ENCODE data around the gene PLCB1.

Gene PLCB1

DNA sequence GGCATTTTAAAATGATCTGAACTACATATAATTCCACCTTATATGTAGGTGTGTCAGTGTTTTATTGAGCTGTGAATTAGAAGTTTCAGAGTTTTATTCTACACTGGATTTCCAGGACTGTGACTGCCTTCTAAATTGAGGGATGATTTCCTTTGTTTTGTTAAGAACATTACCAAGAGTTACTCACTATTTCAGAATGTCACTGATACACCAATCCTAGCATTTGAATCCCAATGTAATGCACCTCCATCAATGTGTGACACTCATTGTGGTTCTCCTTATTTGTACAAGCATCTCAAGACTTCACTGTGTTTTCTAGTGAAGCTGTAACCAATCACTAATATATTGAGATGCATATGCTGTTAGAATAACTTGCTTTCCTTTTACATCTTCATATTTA lies 86.8 kb downstream of the PLCB1 start:
- Histone ChIP-seq H3K4me3 (no peak overlapping the region), H3K27me3 (no peaks in the 10 kb centered on the region), H3K9me3 (no peaks in the 10 kb centered on the region), H3K9ac (no peak overlapping the region), H3K4me2 (no peak overlapping the region), H3K4me1 (peaks cover 16% of the 10 kb centered on the region), H3K36me3 (peaks cover 7% of the 10 kb centered on the region; the same call in 1 of the 2 replicates), H4K20me1 (no peaks in the 10 kb centered on the region), H3K27ac (no peak overlapping the region)
- no peak for TF ChIP-seq Cebpa-rat (IDR thresholded peaks at IDR 0.05)

DNA sequence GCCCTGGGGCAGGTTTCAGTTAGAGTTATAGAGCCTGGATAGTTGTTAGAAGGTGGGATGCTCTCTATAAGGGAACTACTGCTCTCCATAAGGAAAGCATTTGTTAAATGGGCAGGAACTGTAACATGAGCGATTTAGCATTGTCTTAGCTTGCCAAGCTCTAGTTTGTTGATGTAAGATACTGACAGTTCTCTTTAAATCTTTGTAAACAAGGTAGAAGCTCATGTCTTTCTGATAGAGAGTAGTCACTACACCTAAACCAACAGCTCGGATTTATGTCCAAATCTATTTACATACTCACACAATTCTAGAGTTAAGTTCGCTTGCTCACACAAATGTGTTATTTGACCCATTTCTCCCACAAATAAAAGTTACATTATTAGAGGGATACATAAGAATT lies 87.3 kb downstream of the PLCB1 start:
- no peak overlapping the region for H3K4me2 ChIP-seq
- H3K9me3 ChIP-seq = no peaks in the 10 kb centered on the region
- H3K4me3 ChIP-seq = no peak overlapping the region
- peaks cover 7% of the 10 kb centered on the region; the same call in 1 of the 2 replicates for H3K36me3 ChIP-seq
- no peaks in the 10 kb centered on the region for H4K20me1 ChIP-seq
- peaks cover 11% of the 10 kb centered on the region for H3K4me1 ChIP-seq
- H3K27me3 ChIP-seq = no peaks in the 10 kb centered on the region
- no peak overlapping the region for H3K27ac ChIP-seq
- H3K9ac ChIP-seq = no peak overlapping the region
- TF ChIP-seq Cebpa-rat (IDR thresholded peaks at IDR 0.05) = no peak

DNA sequence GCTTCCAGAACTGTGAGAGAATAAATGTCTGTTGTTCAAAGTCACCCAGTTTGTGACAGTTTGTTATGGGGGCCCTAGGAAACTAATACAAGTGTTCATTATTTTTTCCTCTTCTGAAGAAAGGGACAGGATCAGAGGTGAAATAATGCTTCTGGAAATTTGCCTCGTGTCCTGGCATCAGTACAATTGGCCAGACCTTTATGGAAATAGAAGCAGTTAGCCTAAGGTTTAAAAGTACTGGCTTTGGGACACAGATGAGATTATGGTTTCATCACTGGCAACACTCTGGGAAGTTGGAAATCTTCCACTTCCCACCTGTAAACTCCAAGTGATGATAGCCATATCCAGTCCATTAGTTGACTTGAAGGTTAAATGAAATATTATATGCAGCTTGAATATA lies 88.7 kb downstream of the PLCB1 start:
- Histone ChIP-seq H3K27me3 (no peaks in the 10 kb centered on the region), H3K27ac (no peak overlapping the region)
- TF ChIP-seq Cebpa-rat (IDR thresholded peaks at IDR 0.05) = no peak

DNA sequence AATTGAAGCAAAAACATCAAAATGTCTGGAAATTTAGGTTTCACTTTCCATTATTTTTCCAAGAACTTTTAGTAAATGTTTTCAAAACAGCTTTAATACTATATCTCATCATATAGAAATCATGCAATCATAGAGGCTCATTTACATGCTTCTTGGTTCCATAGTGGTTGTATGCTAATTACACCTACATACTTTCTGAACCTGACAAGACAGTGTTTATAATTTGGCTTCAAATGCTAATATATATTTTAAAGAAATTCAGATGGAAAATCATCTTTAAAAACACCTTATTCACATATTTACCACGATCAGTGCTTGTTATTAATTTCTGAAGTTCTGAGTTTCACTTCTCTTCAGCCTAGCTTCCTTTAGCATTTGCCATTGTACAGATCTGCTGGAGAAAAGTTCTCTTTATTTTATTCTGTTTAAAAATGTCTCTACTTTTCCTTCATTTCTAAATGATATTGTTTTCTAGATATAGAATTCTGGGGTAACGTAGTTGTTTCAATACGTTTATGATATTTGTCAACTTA lies 89.9 kb downstream of the PLCB1 start:
- Histone ChIP-seq H4K20me1 (no peaks in the 10 kb centered on the region), H3K9ac (no peak overlapping the region), H3K36me3 (peaks cover 7% of the 10 kb centered on the region; the same call in 1 of the 2 replicates), H3K27me3 (no peaks in the 10 kb centered on the region), H3K4me1 (no peaks in the 10 kb centered on the region), H3K27ac (no peak overlapping the region), H3K4me3 (no peak overlapping the region), H3K4me2 (no peak overlapping the region), H3K9me3 (no peaks in the 10 kb centered on the region)
- no peak for TF ChIP-seq Cebpa-rat (IDR thresholded peaks at IDR 0.05)

More for the DNA sequence above, 88.7 kb downstream of the PLCB1 start:
- H3K4me2 ChIP-seq = no peak overlapping the region
- H3K4me3 ChIP-seq = no peak overlapping the region
- peaks cover 7% of the 10 kb centered on the region; the same call in 1 of the 2 replicates for H3K36me3 ChIP-seq
- no peaks in the 10 kb centered on the region for H4K20me1 ChIP-seq
- no peak overlapping the region for H3K9ac ChIP-seq
- no peaks in the 10 kb centered on the region for H3K4me1 ChIP-seq
- H3K9me3 ChIP-seq = no peaks in the 10 kb centered on the region

DNA sequence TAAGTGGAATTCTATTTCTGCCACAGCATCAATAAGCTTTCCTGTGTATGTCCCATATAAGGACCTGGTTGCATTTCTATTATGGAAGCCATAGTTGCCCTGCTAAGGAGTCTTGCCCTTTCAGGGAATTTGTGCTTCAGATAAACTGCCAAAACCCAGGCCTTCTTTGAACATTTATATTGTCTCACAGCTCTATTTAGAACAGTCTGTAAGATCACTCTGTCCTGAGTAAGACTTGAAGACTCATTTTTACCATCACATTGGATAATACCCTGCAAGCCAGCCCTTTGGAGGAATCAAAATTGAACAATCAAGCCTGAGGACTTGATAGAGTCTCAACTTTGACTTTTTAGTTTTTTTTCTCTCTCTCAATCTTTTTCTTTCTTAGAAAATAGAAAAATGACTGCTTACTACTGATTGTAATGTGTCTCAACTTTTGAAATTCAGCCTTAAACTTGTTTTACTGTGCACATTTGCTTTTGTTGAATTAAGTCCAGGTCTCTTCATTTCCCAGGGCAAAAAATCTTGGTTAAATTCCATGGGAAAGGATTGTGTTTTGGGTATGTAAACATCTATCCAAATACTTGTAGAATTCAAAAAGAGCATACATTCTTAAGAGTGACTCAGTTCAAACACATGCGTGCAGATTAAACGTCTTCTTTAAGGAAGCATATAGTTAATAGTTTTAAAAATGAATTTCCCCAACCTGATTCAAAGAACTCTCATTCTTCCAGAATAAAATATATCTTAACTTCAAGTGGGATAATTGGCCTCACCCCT lies 91.2 kb downstream of the PLCB1 start:
- Histone ChIP-seq H3K27ac (no peak overlapping the region), H3K9ac (no peak overlapping the region), H3K4me3 (no peak overlapping the region), H3K4me2 (no peak overlapping the region), H3K9me3 (no peaks in the 10 kb centered on the region), H3K36me3 (peaks cover 7% of the 10 kb centered on the region; the same call in 1 of the 2 replicates), H3K4me1 (peaks cover 2% of the 10 kb centered on the region; the same call in 1 of the 2 replicates), H3K27me3 (no peaks in the 10 kb centered on the region), H4K20me1 (no peaks in the 10 kb centered on the region)
- TF ChIP-seq Cebpa-rat (IDR thresholded peaks at IDR 0.05) = no peak

DNA sequence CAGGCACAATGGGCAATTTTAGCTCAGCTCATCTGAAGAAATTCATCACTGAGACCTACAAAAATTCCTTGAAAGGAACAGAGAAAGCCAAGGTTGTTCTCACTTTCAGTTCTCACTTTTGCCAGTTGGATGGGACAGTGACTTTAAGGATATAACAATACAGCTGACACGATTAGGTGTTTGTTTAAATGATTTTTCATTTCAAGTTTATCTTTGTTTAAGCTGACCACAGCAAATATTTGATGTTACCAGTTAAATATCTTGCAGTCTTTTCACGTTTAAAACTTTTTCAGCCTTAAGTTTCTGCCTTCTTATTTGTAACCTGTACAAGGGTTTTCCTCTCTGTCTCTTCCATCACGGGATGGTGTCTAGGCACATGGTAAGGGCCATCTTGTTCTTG lies 93.6 kb downstream of the PLCB1 start:
- H4K20me1 ChIP-seq = no peaks in the 10 kb centered on the region
- no peaks in the 10 kb centered on the region for H3K9me3 ChIP-seq
- H3K27me3 ChIP-seq = no peaks in the 10 kb centered on the region
- TF ChIP-seq Cebpa-rat (IDR thresholded peaks at IDR 0.05) = no peak
- no peak overlapping the region for H3K4me3 ChIP-seq
- no peak overlapping the region for H3K4me2 ChIP-seq
- peaks cover 6% of the 10 kb centered on the region for H3K4me1 ChIP-seq
- H3K27ac ChIP-seq = no peak overlapping the region
- H3K9ac ChIP-seq = no peak overlapping the region
- H3K36me3 ChIP-seq = peaks cover 1% of the 10 kb centered on the region; the same call in 1 of the 2 replicates

DNA sequence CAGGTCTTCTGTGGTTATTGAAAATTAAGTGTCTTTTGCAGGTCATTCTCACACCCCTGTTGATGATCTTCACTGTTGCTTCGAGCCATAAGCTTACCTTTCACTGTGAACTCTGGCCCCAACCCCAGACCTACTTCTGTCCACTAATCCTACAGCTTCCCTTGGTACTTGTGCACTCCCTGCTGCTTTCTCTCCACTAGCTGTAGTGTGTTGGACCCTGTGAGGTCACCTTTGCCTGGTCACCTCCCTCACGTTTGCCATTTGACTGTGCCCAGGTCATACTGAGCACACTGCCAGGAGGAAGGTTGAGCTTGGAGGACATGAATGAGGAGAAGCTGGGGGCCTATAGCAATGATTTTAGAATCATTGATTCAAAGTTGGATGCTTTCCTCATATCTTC lies 94.0 kb downstream of the PLCB1 start:
- H4K20me1 ChIP-seq = no peaks in the 10 kb centered on the region
- no peak for TF ChIP-seq Cebpa-rat (IDR thresholded peaks at IDR 0.05)
- H3K27ac ChIP-seq = no peak overlapping the region
- H3K4me3 ChIP-seq = no peak overlapping the region
- no peaks in the 10 kb centered on the region for H3K36me3 ChIP-seq
- no peak overlapping the region for H3K4me2 ChIP-seq
- H3K9me3 ChIP-seq = no peaks in the 10 kb centered on the region
- peaks cover 10% of the 10 kb centered on the region for H3K4me1 ChIP-seq
- no peaks in the 10 kb centered on the region for H3K27me3 ChIP-seq
- H3K9ac ChIP-seq = no peak overlapping the region

DNA sequence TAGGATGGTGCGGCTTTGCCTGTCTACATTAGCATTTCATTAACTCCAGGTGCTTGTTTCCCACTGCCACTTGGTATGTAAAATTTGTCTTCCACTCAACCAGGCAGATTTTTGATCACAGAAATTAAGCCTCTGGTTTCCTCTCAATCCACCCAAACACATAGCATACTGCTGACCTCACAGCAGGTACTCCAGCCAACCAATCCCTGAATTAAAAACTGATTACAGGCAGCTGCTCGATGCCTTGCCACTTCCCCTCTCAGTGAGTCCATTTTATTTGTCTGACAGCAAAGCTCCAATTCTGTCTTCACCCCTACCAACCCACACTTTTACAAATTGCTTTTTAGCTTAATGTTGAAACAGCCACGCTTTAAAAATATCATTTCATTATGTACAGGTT lies 95.2 kb downstream of the PLCB1 start:
- H3K36me3 ChIP-seq = no peaks in the 10 kb centered on the region
- no peak overlapping the region for H3K4me2 ChIP-seq
- H3K27ac ChIP-seq = no peak overlapping the region
- no peak overlapping the region for H3K4me3 ChIP-seq
- H3K9ac ChIP-seq = no peak overlapping the region
- peaks cover 22% of the 10 kb centered on the region for H3K4me1 ChIP-seq
- no peaks in the 10 kb centered on the region for H3K27me3 ChIP-seq
- H3K9me3 ChIP-seq = no peaks in the 10 kb centered on the region
- no peak for TF ChIP-seq Cebpa-rat (IDR thresholded peaks at IDR 0.05)
- no peaks in the 10 kb centered on the region for H4K20me1 ChIP-seq

DNA sequence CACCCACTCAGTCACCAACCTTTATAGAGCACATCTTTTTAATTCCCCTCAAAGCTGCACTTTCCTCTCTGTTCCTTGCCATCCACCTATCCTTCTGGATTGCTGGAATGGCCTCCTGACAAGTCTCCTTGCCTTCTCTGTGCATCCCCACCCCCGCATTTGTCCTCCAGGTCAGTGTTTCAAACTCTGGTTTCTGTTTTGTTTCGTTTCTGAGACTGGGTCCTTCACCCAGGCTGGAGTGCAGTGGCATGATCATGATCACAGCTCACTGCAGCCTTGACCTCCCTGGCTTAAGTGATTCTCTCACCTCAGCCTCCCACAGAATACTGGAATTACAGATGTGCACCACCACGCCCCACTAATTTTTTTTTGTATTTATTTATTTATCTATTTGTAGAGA lies 96.2 kb downstream of the PLCB1 start:
- no peaks in the 10 kb centered on the region for H3K36me3 ChIP-seq
- no peaks in the 10 kb centered on the region for H3K27me3 ChIP-seq
- H3K4me2 ChIP-seq = no peak overlapping the region
- no peak overlapping the region for H3K4me3 ChIP-seq
- no peaks in the 10 kb centered on the region for H3K9me3 ChIP-seq
- no peak overlapping the region for H3K27ac ChIP-seq
- no peak for TF ChIP-seq Cebpa-rat (IDR thresholded peaks at IDR 0.05)
- peaks cover 33% of the 10 kb centered on the region for H3K4me1 ChIP-seq
- H4K20me1 ChIP-seq = no peaks in the 10 kb centered on the region
- no peak overlapping the region for H3K9ac ChIP-seq

DNA sequence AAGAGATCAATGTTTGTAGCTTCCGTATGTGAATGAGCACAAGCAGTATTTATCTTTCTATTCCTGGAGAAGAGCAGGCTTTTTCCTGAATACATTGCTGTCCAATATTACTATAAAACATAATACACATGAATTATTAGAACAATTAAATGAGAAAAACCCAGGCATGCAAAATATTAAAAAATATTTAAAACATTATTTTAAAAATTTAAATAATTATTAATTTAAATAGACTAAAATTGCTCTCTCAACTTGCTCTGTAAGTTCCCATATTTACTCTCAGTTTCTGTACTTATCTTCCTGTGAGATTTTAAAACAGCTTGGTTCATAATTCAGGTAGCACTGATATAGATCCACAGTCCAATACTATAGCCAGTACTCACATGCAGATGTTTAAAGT lies 97.0 kb downstream of the PLCB1 start:
- TF ChIP-seq Cebpa-rat (IDR thresholded peaks at IDR 0.05) = no peak

More for the DNA sequence above, 97.0 kb downstream of the PLCB1 start:
- no peak overlapping the region for H3K4me3 ChIP-seq
- no peaks in the 10 kb centered on the region for H3K36me3 ChIP-seq
- no peak overlapping the region for H3K27ac ChIP-seq
- no peaks in the 10 kb centered on the region for H3K27me3 ChIP-seq
- H4K20me1 ChIP-seq = no peaks in the 10 kb centered on the region
- H3K4me1 ChIP-seq = peaks cover 40% of the 10 kb centered on the region
- no peak overlapping the region for H3K4me2 ChIP-seq
- no peak overlapping the region for H3K9ac ChIP-seq
- H3K9me3 ChIP-seq = no peaks in the 10 kb centered on the region
